CD4-positive, alpha-beta memory T cell (primary cell): ENCODE results near the gene SGCA. TPM values are rescaled to one million over a fixed set of nuclear protein-coding genes. Genes with fewer than 3 reads are reported as not detected.

Experiments used
- CTCF ChIA-PET: fragments of 350-600 bp; sonication (Branson Sonifier 250); formaldehyde crosslinking; loops from one replicate; lab custom pipeline; 2021; ENCODE audit warnings: inconsistent platforms; ENCODE audit not compliant: partially characterized antibody; lab: Charles Lee
- POLR2A ChIA-PET: fragments of 350-600 bp; sonication (Branson Sonifier 250); formaldehyde crosslinking; loops from one replicate; lab custom pipeline; 2021; ENCODE audit not compliant: partially characterized antibody; lab: Charles Lee
- DNase-seq, 5 donors: peaks; one replicate each; pipeline versions ENCODE4 v3.0.0 to v3.0.0-alpha.2; 2020 to 2022; ENCODE audit warnings: mixed read lengths in 1 of 5
- H3K27ac ChIP-seq: one replicate; pipeline ENCODE4 v1.7.0; 2013; ENCODE audit warnings: low read depth, low read length
- H3K27me3 ChIP-seq: 2 replicates; pipeline ENCODE4 v1.7.0; 2013; ENCODE audit warnings: mild to moderate bottlenecking, low read length, moderate library complexity; ENCODE audit not compliant: insufficient read depth
- H3K36me3 ChIP-seq: 2 replicates; pipeline ENCODE4 v1.7.0; 2013; ENCODE audit warnings: mild to moderate bottlenecking, low read length, moderate library complexity; ENCODE audit not compliant: insufficient read depth
- H3K4me1 ChIP-seq: 2 replicates; pipeline ENCODE4 v1.7.0; 2013; ENCODE audit warnings: mild to moderate bottlenecking, low read length, moderate library complexity; ENCODE audit not compliant: insufficient read depth
- H3K4me3 ChIP-seq, 2 donors: one replicate each; pipeline ENCODE4 v1.7.0; 2013; ENCODE audit warnings: low read length in 2 of 2, mild to moderate bottlenecking in 1 of 2
- H3K9me3 ChIP-seq, 2 donors: one replicate each; pipeline ENCODE4 v1.7.0; 2013; ENCODE audit warnings: low read length in 2 of 2, control low read depth in 1 of 2; ENCODE audit not compliant: control insufficient read depth in 1 of 2
- H3K27ac Mint-ChIP-seq, 7 donors: one replicate each; pipeline ENCODE4 v1.8.0; 2020 to 2021; ENCODE audit warnings: mixed read lengths in 7 of 7, mild to moderate bottlenecking in 6 of 7, inconsistent platforms in 3 of 7, moderate library complexity in 3 of 7
- H3K27me3 Mint-ChIP-seq, 2 donors: one replicate each; pipeline ENCODE4 v1.8.0; 2020 to 2021; ENCODE audit warnings: mixed read lengths in 2 of 2
- H3K36me3 Mint-ChIP-seq, 2 donors: one replicate each; pipeline ENCODE4 v1.8.0; 2020 to 2021; ENCODE audit warnings: mixed read lengths in 2 of 2, inconsistent platforms in 1 of 2, mild to moderate bottlenecking in 1 of 2
- H3K4me1 Mint-ChIP-seq, 4 donors: one replicate each; pipeline ENCODE4 v1.8.0; 2020 to 2021; ENCODE audit warnings: mixed read lengths in 4 of 4, mild to moderate bottlenecking in 1 of 4
- H3K4me3 Mint-ChIP-seq, 8 donors: one replicate each; pipeline ENCODE4 v1.8.0; 2020 to 2021; ENCODE audit warnings: mixed read lengths in 8 of 8, mild to moderate bottlenecking in 7 of 8, moderate library complexity in 6 of 8, inconsistent platforms in 3 of 8
- H3K9me3 Mint-ChIP-seq, 8 donors: one replicate each; pipeline ENCODE4 v1.8.0; 2020 to 2021; ENCODE audit warnings: mixed read lengths in 8 of 8, mild to moderate bottlenecking in 5 of 8, inconsistent platforms in 3 of 8, moderate library complexity in 1 of 8
- intact Hi-C: fragments of 100-400 bp; cut with micrococcal nuclease; formaldehyde crosslinking; loops from one replicate; pipeline ENCODE4 v1.15.1; 2023
- polyA plus RNA-seq, 2 donors: library from polyadenylated mRNA; unstranded; fragments of 300-500 nt; fragmentation: Illumina TruSeq; gene quantifications; one replicate each; pipeline ENCODE4 v1.2.3, GENCODE V29; 2021
- total RNA-seq, 2 experiments: library from RNA; stranded (reverse); gene quantifications; one replicate each; pipeline ENCODE4 v1.2.3, GENCODE V29; 2021

SGCA gene
- total and polyA plus RNA-seq, 4 experiments from 2014 or later = not detected

DNA sequence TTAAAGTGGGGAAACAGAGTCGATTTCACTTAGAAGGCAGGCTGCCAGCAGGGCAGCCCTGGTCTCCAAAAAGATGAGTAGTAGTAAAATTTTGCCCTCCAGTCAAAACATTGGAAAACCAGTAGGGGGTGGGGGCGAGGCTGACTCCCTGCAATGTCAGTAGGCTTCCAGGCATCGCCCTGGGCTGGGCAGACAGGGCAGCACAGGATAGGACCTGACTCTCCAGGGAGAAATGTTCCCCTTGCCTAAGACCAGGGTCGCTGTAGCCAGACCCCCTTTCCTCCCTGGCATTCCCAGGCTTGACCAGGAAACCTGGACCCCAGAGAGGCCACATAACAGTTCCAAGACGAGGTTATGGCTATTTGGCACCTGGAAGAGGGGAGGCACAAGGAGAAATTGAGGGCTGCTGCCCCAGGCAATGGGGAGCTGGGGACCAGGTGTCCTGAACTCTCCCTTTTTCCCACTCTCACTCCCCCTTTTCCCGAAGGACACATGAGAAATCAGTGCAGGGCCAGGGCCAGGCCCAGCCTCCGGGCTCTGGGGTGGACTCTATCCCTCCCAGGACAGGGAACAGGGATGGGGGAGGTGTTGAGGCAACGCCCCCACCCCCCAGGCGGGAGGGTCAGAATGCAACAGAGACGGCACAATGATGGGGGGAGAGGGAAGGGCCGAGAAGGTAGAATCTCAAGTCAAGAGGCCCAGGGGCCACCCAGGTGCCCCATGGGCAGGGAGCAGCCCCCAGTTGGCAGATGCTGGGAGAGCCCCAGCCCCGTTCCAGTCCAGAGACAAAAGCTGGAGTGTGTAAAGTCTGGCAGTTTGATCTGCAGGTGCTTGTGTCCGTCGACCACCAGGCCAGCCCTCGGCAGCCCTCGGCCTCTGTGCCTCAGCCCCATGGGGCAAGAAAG lies 31.3 kb upstream of the SGCA start:
- CTCF ChIA-PET = interaction anchor here (1.1 kb wide), 1 partner anchor 18 kb away, joined by 5 read pairs; no protein-coding TSS in a partner anchor
- peaks cover 49% of the 10 kb centered on the region for H3K36me3 ChIP-seq
- POLR2A ChIA-PET = interaction anchor here (1.1 to 2.5 kb wide), 3 partner anchors 9 to 18 kb away, joined by 3 to 10 read pairs (median 4); partner anchors contain the start of gene PPP1R9B
- intact Hi-C loops = no loop called here
- no peaks in the 10 kb centered on the region for H3K9me3 Mint-ChIP-seq
- H3K27ac ChIP-seq = no peak overlapping the region
- H3K27me3 ChIP-seq = no peaks in the 10 kb centered on the region
- H3K4me3 ChIP-seq = no peak overlapping the region
- peaks cover 6 to 54% (median 33%) of the 10 kb centered on the region in 4 donors for H3K4me1 Mint-ChIP-seq
- H3K4me1 ChIP-seq = peaks cover 26% of the 10 kb centered on the region
- DNase-seq = peak in 1 of 5 donors; percentile 33
- H3K27me3 Mint-ChIP-seq = peaks cover 3 to 5% of the 10 kb centered on the region in 2 donors
- no peak overlapping the region for H3K4me3 Mint-ChIP-seq
- no peaks in the 10 kb centered on the region for H3K9me3 ChIP-seq
- H3K27ac Mint-ChIP-seq = no peak overlapping the region
- H3K36me3 Mint-ChIP-seq = peaks cover 43 to 65% of the 10 kb centered on the region in 2 donors

DNA sequence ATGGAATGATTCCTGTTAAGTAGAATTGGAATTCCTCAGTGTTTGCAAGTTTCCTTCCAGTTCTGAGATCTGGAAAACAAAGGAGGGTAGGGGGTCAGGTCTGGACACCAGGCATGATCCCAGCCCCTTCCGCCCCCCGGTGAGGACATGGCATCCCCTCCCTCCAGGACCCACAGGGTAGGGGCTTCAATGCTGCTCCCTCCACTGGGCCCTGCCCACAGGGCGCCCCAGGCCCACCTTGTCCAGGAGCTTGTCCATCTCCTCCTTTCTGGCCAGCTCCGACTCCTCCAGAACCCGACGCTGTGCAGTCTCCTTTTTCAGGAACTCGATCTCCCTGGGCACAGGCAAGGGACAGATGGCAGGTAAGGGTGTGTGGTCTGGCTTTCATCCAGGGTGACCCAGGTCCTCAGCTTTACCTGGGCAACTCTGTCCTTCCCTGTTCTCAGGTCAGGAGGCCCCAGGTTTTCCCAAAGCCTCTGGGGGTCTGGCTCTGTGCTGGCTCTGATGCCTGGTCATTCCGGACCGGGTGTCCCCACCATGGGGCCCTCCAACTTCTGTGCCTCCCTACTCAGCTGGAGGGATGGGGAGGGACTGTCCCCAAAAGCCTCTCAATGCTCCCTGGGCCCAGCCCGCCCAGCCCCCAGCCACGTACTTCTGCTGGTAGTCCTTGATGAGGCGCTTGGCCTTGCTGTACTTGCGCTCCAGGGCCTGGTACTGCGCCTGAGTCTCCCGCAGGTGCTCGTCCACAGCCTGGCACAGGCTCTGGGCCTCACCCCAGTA lies 30.3 kb upstream of the SGCA start:
- Mint-ChIP-seq H3K4me3 (no peak overlapping the region), H3K9me3 (no peaks in the 10 kb centered on the region), H3K36me3 (peaks cover 53 to 74% of the 10 kb centered on the region in 2 donors), H3K4me1 (peaks cover 16 to 58% (median 41%) of the 10 kb centered on the region in 4 donors), H3K27me3 (peaks cover 2 to 4% of the 10 kb centered on the region in 2 donors), H3K27ac (no peak overlapping the region)
- peaks cover 57% of the 10 kb centered on the region for H3K36me3 ChIP-seq
- ChIA-PET CTCF (interaction anchor here (1.1 to 2.9 kb wide), 4 partner anchors 12 to 42 kb away, joined by 3 to 17 read pairs (median 4); no protein-coding TSS in a partner anchor), POLR2A (interaction anchor here (1.1 to 2.5 kb wide), 4 partner anchors 10 to 22 kb away, joined by 3 to 10 read pairs (median 4); partner anchors contain the start of gene PPP1R9B)
- no peaks in the 10 kb centered on the region for H3K9me3 ChIP-seq
- peak in 1 of 5 donors; percentile 35 for DNase-seq
- H3K4me3 ChIP-seq = no peak overlapping the region
- no peak overlapping the region for H3K27ac ChIP-seq
- intact Hi-C loops = no loop called here
- H3K27me3 ChIP-seq = no peaks in the 10 kb centered on the region
- H3K4me1 ChIP-seq = peaks cover 33% of the 10 kb centered on the region

DNA sequence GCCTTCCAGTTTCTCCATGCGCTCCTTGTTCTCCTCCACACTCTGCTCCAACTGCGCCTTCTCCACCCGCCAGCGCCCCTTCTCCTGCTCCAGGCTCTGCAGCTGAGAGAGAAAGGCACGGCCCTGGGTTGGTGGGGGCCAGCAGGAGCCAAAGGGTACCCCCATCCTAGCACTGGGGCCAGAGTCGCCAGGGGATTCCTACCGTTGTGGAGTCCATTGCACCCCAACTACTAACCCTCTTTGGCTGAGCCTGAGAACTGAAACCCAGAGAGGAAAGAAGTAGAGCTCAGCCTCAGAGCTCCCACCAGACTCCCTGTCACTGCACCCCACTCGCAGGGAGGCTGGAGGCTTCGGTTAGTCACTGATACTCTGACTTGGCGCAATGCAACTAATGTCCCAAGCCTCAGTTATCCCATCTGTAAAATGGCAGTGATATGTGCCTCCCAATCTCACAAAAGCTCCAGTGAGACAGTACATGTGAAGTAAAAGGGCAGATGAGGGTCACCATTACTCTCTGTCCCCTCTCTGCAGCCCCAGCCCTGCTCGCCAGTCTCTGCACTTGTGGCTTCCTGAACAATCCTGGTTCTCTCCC lies 29.6 kb upstream of the SGCA start:
- no peaks in the 10 kb centered on the region for H3K27me3 ChIP-seq
- H3K9me3 ChIP-seq = no peaks in the 10 kb centered on the region
- Mint-ChIP-seq H3K9me3 (peaks cover 0 to 2% (median 0%) of the 10 kb centered on the region in 8 donors), H3K4me3 (no peak overlapping the region), H3K27ac (no peak overlapping the region), H3K27me3 (peaks cover 0 to 2% of the 10 kb centered on the region in 2 donors), H3K4me1 (peaks cover 18 to 58% (median 41%) of the 10 kb centered on the region in 4 donors), H3K36me3 (peaks cover 59 to 75% of the 10 kb centered on the region in 2 donors)
- POLR2A ChIA-PET = interaction anchor here (0.7 to 2.5 kb wide), 6 partner anchors 10 to 26 kb away, joined by 3 to 10 read pairs (median 4); partner anchors contain the start of gene PPP1R9B
- intact Hi-C loops = no loop called here
- no peak overlapping the region for H3K4me3 ChIP-seq
- no peak for DNase-seq
- CTCF ChIA-PET = interaction anchor here (0.8 to 2.9 kb wide), 5 partner anchors 12 to 42 kb away, joined by 3 to 17 read pairs (median 4); no protein-coding TSS in a partner anchor
- H3K4me1 ChIP-seq = peaks cover 33% of the 10 kb centered on the region
- no peak overlapping the region for H3K27ac ChIP-seq
- H3K36me3 ChIP-seq = peaks cover 64% of the 10 kb centered on the region

DNA sequence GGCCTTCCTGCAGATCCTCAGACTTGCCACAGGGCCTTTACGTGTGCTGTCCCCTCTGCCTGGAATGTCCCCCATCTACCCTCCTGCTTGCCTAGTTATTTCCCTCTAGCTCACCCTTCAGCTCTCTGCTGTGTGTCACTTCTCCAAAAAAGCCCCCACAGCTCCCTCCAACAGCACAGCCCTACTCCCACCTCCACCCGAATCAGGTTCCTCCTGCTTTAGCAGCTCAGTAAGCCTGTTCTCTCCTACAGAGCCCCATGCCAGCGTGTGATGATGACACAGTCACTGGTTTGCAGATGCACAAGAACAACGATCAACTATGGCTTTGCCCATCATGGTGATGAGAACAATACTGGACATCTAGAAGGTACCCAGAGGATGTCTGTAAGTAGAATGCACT lies 28.8 kb upstream of the SGCA start:
- H3K27ac ChIP-seq = no peak overlapping the region
- peaks cover 68% of the 10 kb centered on the region for H3K36me3 ChIP-seq
- peaks cover 0 to 2% (median 0%) of the 10 kb centered on the region in 8 donors for H3K9me3 Mint-ChIP-seq
- H3K4me1 ChIP-seq = peaks cover 41% of the 10 kb centered on the region
- H3K4me1 Mint-ChIP-seq = peaks cover 24 to 58% (median 44%) of the 10 kb centered on the region in 4 donors
- CTCF ChIA-PET = interaction anchor here (0.8 to 2.9 kb wide), 5 partner anchors 11 to 43 kb away, joined by 3 to 17 read pairs (median 3); no protein-coding TSS in a partner anchor
- no peak overlapping the region for H3K4me3 ChIP-seq
- no peaks in the 10 kb centered on the region for H3K27me3 ChIP-seq
- no peaks in the 10 kb centered on the region for H3K9me3 ChIP-seq
- peaks cover 67 to 80% of the 10 kb centered on the region in 2 donors for H3K36me3 Mint-ChIP-seq
- intact Hi-C loops = no loop called here
- POLR2A ChIA-PET = interaction anchor here (0.6 to 2.5 kb wide), 6 partner anchors 11 to 33 kb away, joined by 3 to 10 read pairs (median 4); partner anchors contain the start of gene PPP1R9B
- no peaks in the 10 kb centered on the region for H3K27me3 Mint-ChIP-seq
- H3K4me3 Mint-ChIP-seq = no peak overlapping the region
- no peak for DNase-seq
- H3K27ac Mint-ChIP-seq = peak overlapping the region in 5 of 7 donors; percentile 42 to 80 (median 70)

DNA sequence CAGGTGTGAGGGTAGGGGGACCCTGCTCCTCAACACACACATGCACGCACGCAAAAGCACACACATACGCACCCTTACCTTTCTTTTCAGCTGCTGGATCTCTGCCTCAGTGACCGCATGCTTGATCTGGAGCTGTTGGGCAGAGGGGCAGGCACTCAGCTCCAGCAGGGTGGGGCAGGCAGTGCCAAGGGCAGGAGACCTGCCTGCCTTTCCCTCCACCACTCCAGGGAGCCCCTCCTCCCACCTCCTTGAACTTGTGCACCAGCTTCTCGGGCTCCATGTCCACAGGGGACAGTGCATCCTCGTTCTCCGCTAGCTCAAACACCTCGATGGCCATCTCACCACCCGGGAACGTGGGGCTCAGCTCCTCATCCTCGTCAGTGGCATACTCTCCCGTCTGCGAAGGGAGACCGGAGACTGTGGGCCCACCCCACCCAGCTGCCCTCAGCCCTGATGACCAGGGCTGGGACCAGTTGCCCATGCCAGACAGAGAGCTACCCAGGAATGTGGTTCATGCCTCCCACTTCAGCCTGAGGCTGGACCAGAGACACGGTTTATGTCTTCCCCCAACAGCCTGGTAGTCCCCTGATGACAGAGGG lies 26.5 kb upstream of the SGCA start:
- no peaks in the 10 kb centered on the region for H3K9me3 ChIP-seq
- Mint-ChIP-seq H3K9me3 (peaks cover 0 to 2% (median 0%) of the 10 kb centered on the region in 8 donors), H3K27me3 (no peaks in the 10 kb centered on the region), H3K4me1 (peaks cover 43 to 74% (median 57%) of the 10 kb centered on the region in 4 donors), H3K4me3 (no peak overlapping the region), H3K27ac (peak overlapping the region in 3 of 7 donors; percentile 87 to 92 (median 91)), H3K36me3 (peaks cover 73 to 90% of the 10 kb centered on the region in 2 donors)
- ChIA-PET CTCF (interaction anchor here (0.6 to 5.6 kb wide), 24 partner anchors 8 to 362 kb away, joined by 3 to 118 read pairs (median 4); partner anchors contain the start of genes PPP1R9B, SAMD14 and SGCA), POLR2A (interaction anchor here (0.9 to 4.7 kb wide), 6 partner anchors 9 to 26 kb away, joined by 3 to 75 read pairs (median 8); partner anchors contain the start of genes PPP1R9B and SAMD14)
- H3K27me3 ChIP-seq = no peaks in the 10 kb centered on the region
- H3K36me3 ChIP-seq = peaks cover 75% of the 10 kb centered on the region
- H3K27ac ChIP-seq = no peak overlapping the region
- H3K4me1 ChIP-seq = peaks cover 63% of the 10 kb centered on the region
- no peak overlapping the region for H3K4me3 ChIP-seq
- no peak for DNase-seq
- intact Hi-C loops = no loop called here
